HepG2 (cell line): ENCODE results near the gene ENTPD6. TPM values are rescaled to one million over a fixed set of nuclear protein-coding genes. Genes with fewer than 3 reads are reported as not detected.

Source experiments
- ARNT2 ChIP-seq: sonication (generic); formaldehyde crosslinking; IDR thresholded peaks from 2 replicates; pipeline ENCODE4 v1.8.0; 2022; ENCODE audit warnings: mild to moderate bottlenecking, low read depth, missing genetic modification reagents, moderate library complexity
- ATF6 ChIP-seq: sonication (generic); formaldehyde crosslinking; conservative IDR thresholded peaks from 2 replicates; pipeline ENCODE4 v1.4.0; 2020; ENCODE audit warnings: missing genetic modification reagents
- BHLHE40 ChIP-seq: IDR thresholded peaks from 2 replicates; pipeline ENCODE4 v1.6.1; 2011; ENCODE audit warnings: low read length, improper control_type of control experiment
- BRD4 ChIP-seq: sonication (generic); formaldehyde crosslinking; IDR thresholded peaks from 2 replicates; pipeline ENCODE4 v1.4.0; 2020; ENCODE audit warnings: missing genetic modification reagents
- GABPB1 ChIP-seq: IDR thresholded peaks from 2 replicates; pipeline ENCODE4 v1.6.1; 2016; ENCODE audit warnings: mild to moderate bottlenecking, missing genetic modification reagents, moderate library complexity, missing compliant biosample characterization
- GPN1 ChIP-seq: sonication (generic); formaldehyde crosslinking; IDR thresholded peaks from 2 replicates; pipeline ENCODE4 v1.5.1; 2020; ENCODE audit warnings: missing genetic modification reagents, borderline replicate concordance
- IRX3 ChIP-seq: sonication (generic); formaldehyde crosslinking; IDR thresholded peaks from 2 replicates; pipeline ENCODE4 v1.8.1; 2023; ENCODE audit warnings: mild to moderate bottlenecking, low read depth, missing genetic modification reagents, borderline replicate concordance
- KLF16 ChIP-seq, 2 experiments: sonication (generic) in 1 of 2; formaldehyde crosslinking in 1 of 2; IDR thresholded peaks; 2 replicates each; pipeline versions ENCODE4 v1.6.1 to v1.8.0; 2016 to 2023; ENCODE audit warnings: missing genetic modification reagents in 2 of 2, missing compliant biosample characterization in 1 of 2
- PTBP1 ChIP-seq: fragments of 200-400 bp; formaldehyde crosslinking; IDR thresholded peaks from 2 replicates; pipeline ENCODE4 v1.6.1; 2018; ENCODE audit warnings: low read length, low read depth; ENCODE audit not compliant: poor library complexity, severe bottlenecking
- SRY ChIP-seq: sonication (generic); formaldehyde crosslinking; IDR thresholded peaks from 2 replicates; pipeline ENCODE4 v1.8.0; 2022; ENCODE audit warnings: mild to moderate bottlenecking, missing genetic modification reagents
- THAP8 ChIP-seq: sonication (generic); formaldehyde crosslinking; IDR thresholded peaks from 2 replicates; pipeline ENCODE4 v1.5.1; 2020; ENCODE audit warnings: missing genetic modification reagents, mild to moderate bottlenecking, borderline replicate concordance
- ZBTB38 ChIP-seq: sonication (generic); formaldehyde crosslinking; IDR thresholded peaks from 2 replicates; pipeline ENCODE4 v1.5.1; 2020; ENCODE audit warnings: mild to moderate bottlenecking, missing genetic modification reagents
- ZNF121 ChIP-seq: sonication (generic); formaldehyde crosslinking; IDR thresholded peaks from 2 replicates; pipeline ENCODE4 v1.5.0; 2020; ENCODE audit warnings: mild to moderate bottlenecking, missing genetic modification reagents
- ZNF142 ChIP-seq: sonication (generic); formaldehyde crosslinking; IDR thresholded peaks from 2 replicates; pipeline ENCODE4 v1.4.0; 2020; ENCODE audit warnings: missing genetic modification reagents
- ZNF570 ChIP-seq: sonication (generic); formaldehyde crosslinking; IDR thresholded peaks from 2 replicates; pipeline ENCODE4 v1.4.0; 2020; ENCODE audit warnings: mild to moderate bottlenecking, missing genetic modification reagents, borderline replicate concordance
- ZNF670 ChIP-seq: sonication (generic); formaldehyde crosslinking; IDR thresholded peaks from 2 replicates; pipeline ENCODE4 v1.8.0; 2022; ENCODE audit warnings: mild to moderate bottlenecking, missing genetic modification reagents, borderline replicate concordance
- ZNF761 ChIP-seq: sonication (generic); formaldehyde crosslinking; conservative IDR thresholded peaks from 2 replicates; pipeline ENCODE4 v1.4.0; 2020; ENCODE audit warnings: mild to moderate bottlenecking, missing genetic modification reagents
- ZNF891 ChIP-seq: sonication (generic); formaldehyde crosslinking; IDR thresholded peaks from 2 replicates; pipeline ENCODE4 v1.5.0; 2020; ENCODE audit warnings: mild to moderate bottlenecking, missing genetic modification reagents
- ZSCAN22 ChIP-seq: sonication (generic); formaldehyde crosslinking; IDR thresholded peaks from 2 replicates; pipeline ENCODE4 v1.4.0; 2020; ENCODE audit warnings: mild to moderate bottlenecking, missing genetic modification reagents
- polyA plus RNA-seq, 8 experiments: library from polyadenylated mRNA; depleted of rRNA in 3 of 8; stranded (reverse) in 7 of 8; unstranded in 1 of 8; fragments of >200 nt; fragmentation: Illumina TruSeq in 4 of 8; extraction: Trizol in 4 of 8; gene quantifications; 2 replicates each; pipeline versions ENCODE4 v1.2.1 to v1.2.3, GENCODE V29; 2011 to 2016; ENCODE audit warnings: low read depth in 4 of 8, missing spikeins in 1 of 8, mixed read lengths in 1 of 8; ENCODE audit not compliant: insufficient read depth in 1 of 8
- total RNA-seq, 5 experiments: library from RNA; depleted of rRNA; stranded (reverse); fragments of >200 nt; fragmentation: Illumina TruSeq; extraction: Trizol; gene quantifications; 2 replicates each; pipeline ENCODE4 v1.2.3, GENCODE V29; 2016; ENCODE audit warnings: low read depth in 1 of 5

ENTPD6 gene
- total and polyA plus RNA-seq, 2 of the 13 experiments (the other 11 are each of a cell fraction or from before 2014, with no cell fraction given): 164 to 172 TPM

- TF ChIP-seq GPN1 (CRISPR knock-in tag): no peak
- TF ChIP-seq ZNF670 (CRISPR knock-in tag): no peak
- TF ChIP-seq GABPB1 (CRISPR knock-in tag): no peak
- no peak for TF ChIP-seq ZNF891 (CRISPR knock-in tag)
- TF ChIP-seq PTBP1: no peak
- TF ChIP-seq BRD4 (CRISPR knock-in tag): peak; percentile 49; the same call in 1 of the 2 replicates
- TF ChIP-seq SRY: no peak
- no peak for TF ChIP-seq ZSCAN22 (CRISPR knock-in tag)
- no peak; the same call in 1 of the 2 replicates for TF ChIP-seq ZBTB38 (CRISPR knock-in tag)
- no peak for TF ChIP-seq IRX3
- no peak for TF ChIP-seq ZNF570 (CRISPR knock-in tag)
- no peak for TF ChIP-seq ZNF761
- TF ChIP-seq ATF6 (CRISPR knock-in tag): no peak
- TF ChIP-seq ARNT2 (CRISPR knock-in tag): no peak
- no peak for TF ChIP-seq THAP8 (CRISPR knock-in tag)
- TF ChIP-seq ZNF142 (CRISPR knock-in tag): no peak
- TF ChIP-seq KLF16 (CRISPR knock-in tag; IDR thresholded peaks at IDR 0.05): no peak; a peak in 1 of 4 replicates
- TF ChIP-seq BHLHE40: no peak
- TF ChIP-seq ZNF121 (CRISPR knock-in tag): no peak
These were observed 662 bp downstream of the ENTPD6 start (continued) for GRCh38 chr20:25195962-25196785.
